Endothelial cell of umbilical vein (primary cell): ENCODE data around the gene TRMT10B.
A peak's percentile ranks its signal among the peaks of the same experiment; 100 is the strongest.

Experiments
- EZH2 ChIP-seq: IDR thresholded peaks from 2 replicates; pipeline ENCODE4 v1.6.1; 2012; ENCODE audit warnings: borderline replicate concordance, low read depth, mild to moderate bottlenecking, moderate library complexity, low read length, inconsistent platforms; ENCODE audit not compliant: severe bottlenecking
- JUN ChIP-seq: IDR thresholded peaks from 2 replicates; pipeline ENCODE4 v1.6.1; 2011; ENCODE audit warnings: borderline replicate concordance, low read depth; ENCODE audit not compliant: insufficient read length, insufficient read depth
- POLR2A ChIP-seq: IDR thresholded peaks from 2 replicates; pipeline ENCODE4 v1.6.1; 2012; ENCODE audit warnings: low read depth, mild to moderate bottlenecking, control low read depth, low read length
- POLR2AphosphoS5 ChIP-seq: IDR thresholded peaks from 2 replicates; pipeline ENCODE4 v1.6.1; 2012; ENCODE audit warnings: low read depth, mild to moderate bottlenecking, control low read depth, low read length, moderate library complexity; ENCODE audit not compliant: insufficient read depth
- TF ChIP-seq, protein P1 (sequence below), 2 donors: IDR thresholded peaks; 1 replicate in 1 of 2; 2 replicates in 1 of 2; pipeline ENCODE4 v1.5.1; 2011; ENCODE audit warnings: low read length in 2 of 2, mild to moderate bottlenecking in 2 of 2, moderate library complexity in 2 of 2, control low read depth in 1 of 2, inconsistent platforms in 1 of 2, low read depth in 1 of 2; ENCODE audit not compliant: insufficient read depth in 1 of 2; ENCODE audit errors: extremely low read depth in 1 of 2
- TF ChIP-seq, protein P2 (sequence below): IDR thresholded peaks from 2 replicates; pipeline ENCODE4 v1.6.1; 2011; ENCODE audit not compliant: insufficient read depth, insufficient read length

DNA sequence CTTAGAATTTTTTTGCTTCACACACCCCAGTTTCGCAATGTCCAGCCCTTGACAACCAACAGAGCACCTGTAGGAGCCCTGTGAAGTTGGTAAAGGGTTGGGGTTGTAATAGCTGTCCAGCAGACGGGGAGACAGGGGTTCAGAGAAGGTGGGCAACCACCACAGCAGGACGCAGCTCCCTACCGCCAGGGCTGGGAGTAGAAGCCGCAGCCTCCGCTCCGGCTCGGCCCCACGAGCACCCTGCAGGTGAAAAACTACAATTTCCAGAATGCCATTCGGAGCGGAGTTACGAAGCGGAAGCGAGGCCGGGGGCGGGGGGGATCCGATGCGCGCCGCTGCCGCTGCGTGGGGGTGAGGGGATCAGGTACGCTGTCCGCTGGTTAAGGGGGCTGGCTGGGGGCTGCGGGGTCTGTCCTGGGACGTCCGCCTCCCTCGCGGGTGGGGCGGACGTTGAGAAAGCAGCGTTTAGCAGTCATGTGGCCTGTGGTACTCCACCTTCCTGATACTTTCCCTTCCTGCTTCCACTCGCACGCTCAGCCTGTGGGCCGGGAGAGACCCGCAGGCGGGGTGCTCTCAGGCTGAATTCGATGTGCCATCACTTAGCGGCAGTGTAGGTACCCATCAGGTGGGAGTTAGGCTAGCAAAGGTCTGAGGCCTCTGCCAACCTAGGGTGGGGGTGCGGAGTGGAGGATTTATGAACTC, at the start of gene TRMT10B:
- peak; percentile 65 for TF ChIP-seq POLR2A
- TF ChIP-seq, protein P1, sequence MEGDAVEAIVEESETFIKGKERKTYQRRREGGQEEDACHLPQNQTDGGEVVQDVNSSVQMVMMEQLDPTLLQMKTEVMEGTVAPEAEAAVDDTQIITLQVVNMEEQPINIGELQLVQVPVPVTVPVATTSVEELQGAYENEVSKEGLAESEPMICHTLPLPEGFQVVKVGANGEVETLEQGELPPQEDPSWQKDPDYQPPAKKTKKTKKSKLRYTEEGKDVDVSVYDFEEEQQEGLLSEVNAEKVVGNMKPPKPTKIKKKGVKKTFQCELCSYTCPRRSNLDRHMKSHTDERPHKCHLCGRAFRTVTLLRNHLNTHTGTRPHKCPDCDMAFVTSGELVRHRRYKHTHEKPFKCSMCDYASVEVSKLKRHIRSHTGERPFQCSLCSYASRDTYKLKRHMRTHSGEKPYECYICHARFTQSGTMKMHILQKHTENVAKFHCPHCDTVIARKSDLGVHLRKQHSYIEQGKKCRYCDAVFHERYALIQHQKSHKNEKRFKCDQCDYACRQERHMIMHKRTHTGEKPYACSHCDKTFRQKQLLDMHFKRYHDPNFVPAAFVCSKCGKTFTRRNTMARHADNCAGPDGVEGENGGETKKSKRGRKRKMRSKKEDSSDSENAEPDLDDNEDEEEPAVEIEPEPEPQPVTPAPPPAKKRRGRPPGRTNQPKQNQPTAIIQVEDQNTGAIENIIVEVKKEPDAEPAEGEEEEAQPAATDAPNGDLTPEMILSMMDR (IDR thresholded peaks at IDR 0.05; ENCODE audit: extremely low read depth in 1 of 2, insufficient read depth in 1 of 2, low read depth in 1 of 2, low read length in 2 of 2), result peak in 1 of 2 donors; percentile 6
- TF ChIP-seq, protein P2, sequence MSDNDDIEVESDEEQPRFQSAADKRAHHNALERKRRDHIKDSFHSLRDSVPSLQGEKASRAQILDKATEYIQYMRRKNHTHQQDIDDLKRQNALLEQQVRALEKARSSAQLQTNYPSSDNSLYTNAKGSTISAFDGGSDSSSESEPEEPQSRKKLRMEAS, result no peak
- TF ChIP-seq POLR2AphosphoS5, result peak; percentile 65
- no peak for TF ChIP-seq JUN
- TF ChIP-seq EZH2, result no peak
